ENCODE data around the gene TPRX2. TPM values are rescaled to one million over a fixed set of nuclear protein-coding genes. Genes with fewer than 3 reads are reported as not detected.

TPRX2 gene
- total and polyA plus RNA-seq, 4 donors = not detected

DNA sequence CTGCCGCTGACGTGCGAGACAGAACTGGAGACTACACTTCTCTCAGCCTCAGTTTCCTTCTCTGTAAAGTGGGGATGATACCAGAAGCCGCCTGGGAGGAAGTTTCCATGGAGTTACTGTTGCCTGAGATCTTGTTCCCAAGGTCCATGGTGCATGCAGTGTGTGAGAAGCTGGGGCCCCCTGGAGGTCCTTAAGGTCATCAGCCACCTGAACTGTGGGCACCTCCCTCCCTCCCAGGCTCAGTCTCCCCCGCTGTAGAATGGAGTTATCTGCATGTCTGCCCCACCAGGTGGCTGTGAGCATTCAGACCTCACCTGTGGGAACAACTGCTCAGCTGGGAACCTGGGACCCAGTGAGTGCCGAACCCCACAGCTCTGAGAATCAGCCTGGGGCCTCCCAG lies 34.6 kb upstream of the TPRX2 start:
- peaks cover 0 to 6% (median 4%) of the 10 kb centered on the region in 4 donors for H3K9me3 ChIP-seq (ENCODE audit: control insufficient read depth in 4 of 4, insufficient read depth in 3 of 4, low read length in 3 of 4)
- no peaks in the 10 kb centered on the region for H3K36me3 ChIP-seq (ENCODE audit: control insufficient read depth in 4 of 4, insufficient read depth in 4 of 4, low read length in 4 of 4)
- no peak overlapping the region for H3K4me3 ChIP-seq
- H3K27ac ChIP-seq (ENCODE audit: low read depth in 1 of 2, low read length in 1 of 2) = no peak overlapping the region
- no peak for TF ChIP-seq CTCF (IDR thresholded peaks at IDR 0.05; ENCODE audit: control extremely low read depth, extremely low read depth)
- DNase-seq (no peak), ATAC-seq (ENCODE audit: insufficient read depth, low FRiP score) (no peak)
- WGBS, 2 donors = 72 to 83% methylated on average over 6 of the region's 6 CpGs
- H3K27me3 ChIP-seq (ENCODE audit: control insufficient read depth in 3 of 3, insufficient read depth in 3 of 3, low read length in 2 of 3) = peaks cover 0 to 16% (median 3%) of the 10 kb centered on the region in 3 donors
- H3K9ac ChIP-seq (ENCODE audit: insufficient read depth in 1 of 2, low read length in 2 of 2) = no peak overlapping the region
- H3K4me1 ChIP-seq (ENCODE audit: control insufficient read depth in 5 of 5, insufficient read depth in 5 of 5, low read length in 5 of 5) = no peaks in the 10 kb centered on the region

DNA sequence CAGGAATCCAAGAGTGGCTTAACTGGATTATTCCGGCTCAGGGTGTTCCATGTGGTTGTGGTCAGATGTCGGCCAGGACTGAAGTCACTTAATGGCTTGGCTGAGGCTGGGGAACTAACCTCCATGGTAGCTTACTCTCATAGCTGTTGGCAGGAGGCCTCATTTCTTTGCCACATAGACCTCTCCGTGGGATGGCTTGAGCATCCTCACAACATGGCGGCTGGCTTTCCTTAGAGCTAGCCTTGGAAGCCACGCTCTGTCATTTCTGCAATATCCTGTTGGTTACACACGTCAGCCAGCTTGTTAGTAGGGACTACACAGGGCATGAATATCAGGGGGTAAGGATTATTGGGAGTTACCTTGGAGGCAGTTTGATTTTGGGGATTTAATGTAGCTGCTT lies 32.2 kb upstream of the TPRX2 start:
- no peak for TF ChIP-seq CTCF (IDR thresholded peaks at IDR 0.05; ENCODE audit: control extremely low read depth, extremely low read depth)
- Histone ChIP-seq H3K9ac (ENCODE audit: insufficient read depth in 1 of 2, low read length in 2 of 2) (no peak overlapping the region), H3K4me1 (ENCODE audit: control insufficient read depth in 5 of 5, insufficient read depth in 5 of 5, low read length in 5 of 5) (no peaks in the 10 kb centered on the region), H3K9me3 (ENCODE audit: control insufficient read depth in 4 of 4, insufficient read depth in 3 of 4, low read length in 3 of 4) (peaks cover 0 to 6% (median 4%) of the 10 kb centered on the region in 4 donors), H3K4me3 (no peak overlapping the region), H3K27ac (ENCODE audit: low read depth in 1 of 2, low read length in 1 of 2) (no peak overlapping the region), H3K27me3 (ENCODE audit: control insufficient read depth in 3 of 3, insufficient read depth in 3 of 3, low read length in 2 of 3) (no peaks in the 10 kb centered on the region), H3K36me3 (ENCODE audit: control insufficient read depth in 4 of 4, insufficient read depth in 4 of 4, low read length in 4 of 4) (no peaks in the 10 kb centered on the region)
- ATAC-seq (ENCODE audit: insufficient read depth, low FRiP score) (no peak), DNase-seq (no peak)
- WGBS, 2 donors = 79 to 83% methylated on average over 6 of the region's 6 CpGs

DNA sequence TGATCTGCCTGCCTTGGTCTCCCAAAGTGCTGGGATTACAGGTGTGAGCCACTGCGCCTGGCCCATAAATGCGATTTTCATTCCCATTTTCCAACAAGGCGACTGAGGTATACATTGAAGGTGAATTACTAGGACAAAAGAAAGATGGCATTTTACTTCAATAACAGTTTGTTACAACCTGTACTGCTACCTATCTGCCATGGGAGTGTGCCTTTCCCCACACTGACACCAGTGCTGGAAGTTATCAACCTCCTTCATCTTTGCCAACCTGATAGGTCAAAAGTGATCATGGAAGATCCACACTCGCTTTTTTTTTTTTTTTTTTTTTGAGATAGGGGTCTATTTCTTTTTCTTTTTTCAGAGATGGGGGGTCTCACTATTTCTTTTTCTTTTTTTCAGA lies 26.3 kb upstream of the TPRX2 start:
- Histone ChIP-seq H3K27ac (ENCODE audit: low read depth in 1 of 2, low read length in 1 of 2) (no peak overlapping the region), H3K9ac (ENCODE audit: insufficient read depth in 1 of 2, low read length in 2 of 2) (no peak overlapping the region), H3K4me1 (ENCODE audit: control insufficient read depth in 5 of 5, insufficient read depth in 5 of 5, low read length in 5 of 5) (peaks cover 0 to 2% (median 0%) of the 10 kb centered on the region in 5 donors), H3K36me3 (ENCODE audit: control insufficient read depth in 4 of 4, insufficient read depth in 4 of 4, low read length in 4 of 4) (no peaks in the 10 kb centered on the region), H3K4me3 (no peak overlapping the region), H3K9me3 (ENCODE audit: control insufficient read depth in 4 of 4, insufficient read depth in 3 of 4, low read length in 3 of 4) (no peaks in the 10 kb centered on the region), H3K27me3 (ENCODE audit: control insufficient read depth in 3 of 3, insufficient read depth in 3 of 3, low read length in 2 of 3) (no peaks in the 10 kb centered on the region)
- 80 to 91% methylated on average over 4 of the region's 4 CpGs for WGBS, 2 donors
- TF ChIP-seq CTCF (IDR thresholded peaks at IDR 0.05; ENCODE audit: control extremely low read depth, extremely low read depth) = no peak
- ATAC-seq (ENCODE audit: insufficient read depth, low FRiP score) (no peak), DNase-seq (no peak)

- Histone ChIP-seq H3K9me3 (ENCODE audit: control insufficient read depth in 4 of 4, insufficient read depth in 3 of 4, low read length in 3 of 4) (peaks cover 0 to 3% (median 0%) of the 10 kb centered on the region in 4 donors), H3K27ac (ENCODE audit: low read depth in 1 of 2, low read length in 1 of 2) (no peak overlapping the region), H3K27me3 (ENCODE audit: control insufficient read depth in 3 of 3, insufficient read depth in 3 of 3, low read length in 2 of 3) (peaks cover 0 to 4% (median 0%) of the 10 kb centered on the region in 3 donors), H3K4me3 (no peak overlapping the region), H3K9ac (ENCODE audit: insufficient read depth in 1 of 2, low read length in 2 of 2) (no peak overlapping the region), H3K36me3 (ENCODE audit: control insufficient read depth in 4 of 4, insufficient read depth in 4 of 4, low read length in 4 of 4) (no peaks in the 10 kb centered on the region), H3K4me1 (ENCODE audit: control insufficient read depth in 5 of 5, insufficient read depth in 5 of 5, low read length in 5 of 5) (peaks cover 0 to 2% (median 0%) of the 10 kb centered on the region in 5 donors)
- no peak for TF ChIP-seq CTCF (IDR thresholded peaks at IDR 0.05; ENCODE audit: control extremely low read depth, extremely low read depth)
- ATAC-seq (ENCODE audit: insufficient read depth, low FRiP score) = no peak
- 77% methylated on average over 8 of the region's 8 CpGs for WGBS, 2 donors
- no peak for DNase-seq
Observed at GRCh38 chr19:47836038-47836437, 23.0 kb upstream of the TPRX2 start.

All from lung (tissue), 12 donors.